Activated naive CD8-positive, alpha-beta T cell treated with anti-CD3 and anti-CD28 coated beads, Interleukin-2, amount 50 U/mL, for 16 hours (primary cell): ENCODE data around the gene RASL10A.

Experiments
- DNase-seq: peaks from one replicate; pipeline ENCODE4 v3.0.0-alpha.2; 2020; ENCODE audit warnings: low read depth, low spot score

The RASL10A gene

GRCh38 chr22:29270475-29271271, 44.8 kb downstream of the RASL10A start:
- DNase-seq: no peak

DNA sequence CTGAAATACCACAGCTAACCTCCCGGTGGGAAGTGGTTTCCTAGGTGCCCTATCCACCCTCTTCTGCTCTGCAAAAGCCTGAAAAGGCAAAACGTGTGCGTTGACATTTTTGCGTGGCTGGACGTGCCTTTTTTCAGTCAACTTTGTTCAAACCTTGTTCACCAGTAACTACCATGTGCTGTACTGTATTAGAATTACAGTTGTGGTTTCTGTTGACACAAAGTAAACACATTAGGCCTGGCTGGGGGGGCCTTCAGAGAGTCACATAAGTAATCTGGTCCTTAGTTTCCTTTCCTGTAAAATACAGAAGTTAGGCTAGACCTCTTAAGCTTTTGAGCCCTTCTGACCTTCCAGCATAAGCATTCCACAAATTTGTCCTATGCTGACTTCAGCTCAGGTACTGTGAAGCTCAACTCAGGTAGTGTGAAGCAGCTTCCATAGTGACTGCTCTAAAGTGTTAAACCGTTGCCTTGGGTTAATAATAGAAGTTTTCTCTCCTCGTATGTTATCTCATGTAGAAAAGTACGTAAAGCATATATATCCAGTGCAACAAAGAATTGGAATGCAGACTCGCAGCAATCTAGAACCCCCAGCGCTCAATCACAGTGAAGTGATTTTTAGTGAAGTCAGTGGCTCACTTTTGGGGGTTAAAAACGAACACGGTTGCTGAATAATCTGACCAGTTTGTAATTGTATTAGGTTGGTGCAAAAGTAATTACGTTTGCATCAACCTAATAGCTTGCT, 45.6 kb downstream of the RASL10A start:
- no peak for DNase-seq

GRCh38 chr22:29269230-29269604, 46.3 kb downstream of the RASL10A start:
- no peak for DNase-seq

DNA sequence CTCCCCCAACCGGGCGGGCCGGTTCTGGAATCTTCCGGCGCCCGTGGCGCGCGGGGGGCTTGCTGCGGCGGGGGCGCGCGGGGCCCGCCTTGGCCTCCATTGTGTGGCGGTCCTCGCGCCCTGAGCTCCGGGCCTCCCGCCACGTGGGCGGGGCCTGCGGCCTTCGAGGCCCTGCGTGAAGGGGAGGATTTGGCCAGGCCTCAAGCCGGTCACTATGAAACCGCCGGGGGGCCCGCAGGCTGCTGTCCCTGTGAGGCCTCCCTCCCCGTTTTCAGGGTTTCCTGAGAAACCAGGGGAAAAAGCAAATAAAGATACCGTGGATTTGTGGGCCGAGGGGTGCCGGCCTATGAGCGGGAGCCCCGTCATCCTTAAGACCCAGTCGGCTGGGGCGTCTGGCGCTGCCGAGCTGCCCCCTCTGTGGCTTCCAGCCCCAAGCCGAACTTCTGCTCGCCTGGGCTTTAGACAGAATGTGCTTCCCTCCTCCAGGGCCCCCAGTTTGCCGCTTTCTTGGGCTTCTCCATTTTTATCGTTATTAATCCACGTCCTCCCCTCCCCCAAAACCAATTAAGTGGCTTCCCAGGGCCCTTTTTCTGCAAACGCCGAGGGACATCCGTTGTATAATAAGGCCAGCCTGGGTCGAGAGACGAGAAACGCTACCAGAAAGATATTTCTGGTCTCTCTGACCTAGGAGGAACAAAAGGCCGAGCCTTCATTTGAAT, 46.8 kb downstream of the RASL10A start:
- DNase-seq: no peak

- peak; percentile 85 for DNase-seq
Observed at GRCh38 chr22:29267858-29268510, 47.5 kb downstream of the RASL10A start, which contains the start of the genes EWSR1 and RHBDD3. EWSR1 (plus strand) TSS chr22:29268268; CDS start chr22:29268337, 69 bp downstream. RHBDD3 (minus strand) TSS chr22:29267981; CDS start chr22:29265626, 2,355 bp downstream.

DNA sequence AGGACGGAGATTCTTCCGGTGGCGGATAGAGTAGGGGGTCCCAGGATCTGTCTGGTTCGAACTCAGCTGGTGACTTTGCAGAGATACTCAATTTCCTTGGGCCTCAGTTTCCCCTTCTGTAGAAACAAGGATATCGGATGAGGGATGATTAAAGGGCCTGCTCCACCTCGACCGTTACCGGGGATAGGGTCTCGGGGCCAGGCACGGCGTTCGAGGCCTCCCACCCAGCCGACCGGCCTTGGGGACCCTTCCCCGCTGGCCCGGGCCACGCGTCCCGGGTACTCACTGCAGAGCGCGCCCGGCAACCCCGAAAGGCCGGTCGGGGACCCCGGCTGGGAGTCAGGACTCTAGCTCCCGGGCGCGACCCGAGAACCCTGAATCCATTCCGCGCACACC, 48.0 kb downstream of the RASL10A start:
- no peak for DNase-seq

DNA sequence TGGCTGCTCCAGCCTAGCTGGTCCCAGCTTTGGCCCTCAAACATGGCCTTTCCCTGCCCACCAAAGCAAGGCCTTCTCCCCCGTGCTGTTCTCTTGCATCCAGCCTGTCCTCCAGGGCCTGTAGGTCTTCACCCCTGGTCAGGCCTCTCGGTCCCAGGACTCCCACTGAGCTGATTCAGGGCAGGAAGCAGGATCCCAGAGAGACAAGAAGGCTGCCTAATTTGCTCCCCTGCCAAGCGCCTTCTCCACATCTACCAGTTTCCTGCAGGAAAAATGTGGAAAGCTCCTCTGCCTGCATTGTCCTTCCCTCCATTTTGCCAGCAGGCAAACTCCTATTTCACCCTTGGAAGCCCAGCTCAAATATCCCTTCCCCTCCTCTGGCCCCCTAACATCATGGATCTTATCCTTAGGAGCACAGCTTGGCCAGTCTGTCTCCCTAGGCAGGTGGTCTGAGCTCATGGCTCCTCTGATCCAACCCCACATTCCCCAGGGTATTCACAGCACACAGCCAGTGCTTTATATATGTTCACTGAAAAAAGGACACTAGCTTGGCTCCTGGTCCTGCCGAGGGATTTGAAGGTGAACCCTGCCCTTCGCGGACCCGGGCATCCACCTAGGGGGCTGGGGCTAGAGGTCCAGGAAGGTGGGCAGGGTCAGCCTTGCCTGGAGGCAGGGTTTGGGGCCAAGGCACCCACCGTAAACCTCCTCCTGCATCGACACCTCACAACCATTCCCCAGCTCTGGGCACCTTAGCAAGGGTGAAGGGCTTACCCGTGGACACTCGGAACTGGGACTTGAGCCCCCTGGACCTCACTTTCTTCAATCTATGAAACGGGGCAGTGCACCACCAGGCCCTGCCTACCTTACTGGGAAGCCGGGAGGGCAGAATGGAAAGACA, 48.7 kb downstream of the RASL10A start:
- DNase-seq: no peak

DNA sequence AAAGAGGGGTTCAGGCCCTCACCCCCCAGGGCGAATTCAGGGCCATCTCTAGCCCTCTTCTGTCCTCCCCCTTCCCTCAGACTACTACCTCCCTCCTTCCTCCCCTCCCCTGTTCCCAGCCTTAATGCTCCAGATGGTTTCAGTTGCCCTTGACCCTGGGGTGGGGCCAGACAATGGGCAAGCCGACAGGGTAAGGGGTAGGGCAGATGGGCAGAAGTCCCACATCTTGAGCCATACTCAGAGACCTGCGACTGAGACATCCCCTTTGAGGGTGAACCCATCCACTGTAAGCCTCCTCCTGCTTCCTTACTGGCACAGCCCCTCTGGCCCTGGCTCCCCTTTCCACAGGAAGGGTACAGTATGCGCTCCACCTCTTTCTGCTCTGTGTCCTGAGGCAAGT, 49.6 kb downstream of the RASL10A start:
- DNase-seq: no peak

DNA sequence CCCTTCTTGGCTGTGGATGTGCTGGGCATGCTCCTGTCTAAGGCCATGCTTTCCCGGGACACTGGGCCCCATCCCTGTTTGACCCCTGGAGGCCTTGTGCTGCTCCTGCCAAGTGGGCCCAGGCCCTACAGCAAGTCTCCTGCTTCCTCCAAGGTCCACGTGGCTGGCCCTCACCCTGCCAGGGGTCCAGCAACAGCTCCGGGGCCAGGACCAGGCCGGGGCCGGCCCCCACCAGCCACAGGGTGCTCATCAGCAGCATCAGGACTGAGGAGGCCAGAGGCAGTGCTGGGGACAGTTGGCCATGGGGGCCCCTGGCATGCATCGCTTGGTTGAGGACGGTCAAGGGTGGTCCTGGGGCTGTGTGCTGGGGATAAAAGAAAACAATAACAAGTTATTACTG, 50.2 kb downstream of the RASL10A start:
- DNase-seq: no peak

DNA sequence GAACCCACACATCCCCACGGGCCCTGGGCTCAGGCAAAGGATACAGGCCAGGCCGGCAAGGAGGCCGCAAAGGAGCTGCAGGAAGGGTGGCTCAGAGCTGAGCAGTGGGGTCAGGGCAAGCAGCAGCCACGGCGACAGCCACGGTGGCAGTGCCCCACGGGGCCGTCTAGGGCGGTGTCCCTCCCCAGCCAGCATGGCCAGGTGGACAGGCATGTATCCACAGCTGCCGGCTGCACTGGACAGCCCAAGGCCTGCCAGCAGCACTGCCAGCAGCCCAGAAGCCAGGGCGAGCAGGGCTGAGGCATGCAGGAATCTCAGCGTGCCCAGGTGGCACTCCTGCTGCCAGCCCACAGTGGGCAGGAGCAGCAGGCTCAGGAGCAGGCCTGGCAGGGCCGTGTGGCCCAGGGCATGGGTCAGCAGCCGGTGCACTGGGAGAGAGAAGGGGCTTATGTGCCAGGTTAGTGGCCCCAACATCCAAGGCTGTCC, 51.7 kb downstream of the RASL10A start:
- DNase-seq: no peak
